Measurements from ENCODE around the gene SPRYD7.
A peak's percentile ranks its signal among the peaks of the same experiment; 100 is the strongest.
"Not testable (repeated sequence)": the region's sequence is repeated elsewhere in the genome, so short reads cannot be mapped to it uniquely, and the experiment has no call there.

SPRYD7 gene

DNA sequence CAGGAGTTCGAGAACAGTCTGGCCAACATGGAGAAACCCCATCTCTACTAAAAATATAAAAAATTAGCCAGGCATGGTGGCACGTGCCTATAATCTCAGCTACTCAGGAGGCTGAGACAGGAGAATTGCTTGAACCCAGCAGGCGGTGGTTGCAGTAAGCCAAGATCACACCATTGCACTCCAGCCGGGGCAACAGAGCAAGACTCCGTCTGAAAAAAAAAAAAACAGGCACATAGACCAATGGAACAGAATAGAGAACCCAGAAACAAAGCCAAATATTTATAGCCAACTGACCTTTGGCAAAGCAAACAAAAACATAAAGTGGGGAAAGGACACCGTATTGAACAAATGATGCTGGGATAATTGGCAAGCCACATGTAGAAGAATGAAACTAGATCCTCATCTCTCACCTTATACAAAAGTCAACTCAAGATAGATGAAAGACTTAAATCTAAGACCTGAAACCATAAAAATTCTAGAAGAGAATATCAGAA lies 12.7 kb upstream of the SPRYD7 start:
- not testable (repeated sequence) for H3K9me3 Mint-ChIP-seq; H3K36me3 Mint-ChIP-seq (ENCODE audit: low read depth); H3K4me1 Mint-ChIP-seq (ENCODE audit: low read depth); H3K27ac Mint-ChIP-seq; H3K4me3 Mint-ChIP-seq; H3K27me3 Mint-ChIP-seq

DNA sequence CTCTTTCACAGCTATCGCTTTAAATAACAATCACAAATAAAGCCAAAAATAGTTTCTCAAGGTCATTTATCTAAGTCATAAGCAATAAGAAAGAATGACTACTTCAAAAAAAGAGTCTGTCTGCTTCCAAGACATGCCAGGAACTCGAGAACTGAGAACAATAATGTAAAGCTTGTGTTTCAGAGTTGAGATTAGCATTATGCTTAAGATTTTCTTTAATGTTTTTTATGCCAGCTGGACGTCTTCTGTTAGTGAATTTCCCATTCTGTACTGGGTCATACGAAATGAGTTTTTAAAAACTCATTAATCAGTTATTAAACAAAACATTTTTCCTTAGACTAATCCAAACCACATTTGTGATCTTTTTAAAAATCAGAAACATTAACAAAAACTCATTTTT lies 3.2 kb upstream of the SPRYD7 start:
- Mint-ChIP-seq H3K27ac (no peak overlapping the region), H3K4me1 (ENCODE audit: low read depth) (peaks cover 21% of the 10 kb centered on the region), H3K36me3 (ENCODE audit: low read depth) (no peaks in the 10 kb centered on the region), H3K27me3 (no peaks in the 10 kb centered on the region), H3K4me3 (no peak overlapping the region), H3K9me3 (no peaks in the 10 kb centered on the region)

GRCh38 chr13:49938921-49939320 lies 2.8 kb upstream of the SPRYD7 start:
- Mint-ChIP-seq H3K4me1 (ENCODE audit: low read depth) (peaks cover 21% of the 10 kb centered on the region), H3K4me3 (no peak overlapping the region), H3K36me3 (ENCODE audit: low read depth) (no peaks in the 10 kb centered on the region), H3K27ac (no peak overlapping the region), H3K9me3 (no peaks in the 10 kb centered on the region), H3K27me3 (no peaks in the 10 kb centered on the region)

- Mint-ChIP-seq H3K27me3 (no peaks in the 10 kb centered on the region), H3K4me3 (peak overlapping the region; percentile 20), H3K4me1 (ENCODE audit: low read depth) (peaks cover 21% of the 10 kb centered on the region), H3K27ac (no peak overlapping the region), H3K36me3 (ENCODE audit: low read depth) (no peaks in the 10 kb centered on the region), H3K9me3 (no peaks in the 10 kb centered on the region)
Measured at GRCh38 chr13:49938314-49938713, 2.2 kb upstream of the SPRYD7 start.

- H3K27ac Mint-ChIP-seq, result no peak overlapping the region
- H3K9me3 Mint-ChIP-seq, result no peaks in the 10 kb centered on the region
- no peaks in the 10 kb centered on the region for H3K27me3 Mint-ChIP-seq
- H3K4me3 Mint-ChIP-seq, result peak overlapping the region; percentile 88
- H3K36me3 Mint-ChIP-seq (ENCODE audit: low read depth), result no peaks in the 10 kb centered on the region
- peaks cover 21% of the 10 kb centered on the region for H3K4me1 Mint-ChIP-seq (ENCODE audit: low read depth)
Measured at GRCh38 chr13:49936968-49937273, 781 bp upstream of the SPRYD7 start.

- Mint-ChIP-seq H3K4me1 (ENCODE audit: low read depth) (peaks cover 21% of the 10 kb centered on the region), H3K27me3 (no peaks in the 10 kb centered on the region), H3K36me3 (ENCODE audit: low read depth) (no peaks in the 10 kb centered on the region), H3K4me3 (peak overlapping the region; percentile 88), H3K27ac (peak overlapping the region; percentile 74), H3K9me3 (no peaks in the 10 kb centered on the region)
Measured at GRCh38 chr13:49935171-49936074, 717 bp downstream of the SPRYD7 start.

DNA sequence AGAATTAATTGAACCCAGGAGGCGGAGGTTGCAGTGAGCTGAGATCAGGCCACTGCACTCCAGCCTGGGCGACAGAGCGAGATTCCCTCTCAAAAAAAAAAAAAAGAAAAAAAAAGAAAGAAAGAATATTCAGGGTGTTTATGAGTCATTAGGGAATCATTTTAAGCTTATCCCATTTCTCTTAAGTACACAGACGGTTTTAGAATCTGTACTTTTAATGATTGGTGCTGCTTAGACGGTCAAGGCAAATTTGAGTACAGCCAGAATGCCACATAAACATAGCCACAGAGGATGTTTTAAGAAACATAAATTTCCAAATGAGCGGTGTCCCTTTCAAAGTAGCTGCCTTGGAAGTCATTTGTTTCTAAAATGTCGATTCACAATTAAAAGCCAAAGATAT lies 2.6 kb downstream of the SPRYD7 start:
- Mint-ChIP-seq H3K4me1 (ENCODE audit: low read depth) (peaks cover 21% of the 10 kb centered on the region), H3K27ac (no peak overlapping the region), H3K27me3 (no peaks in the 10 kb centered on the region), H3K4me3 (no peak overlapping the region), H3K9me3 (no peaks in the 10 kb centered on the region), H3K36me3 (ENCODE audit: low read depth) (peaks cover 2% of the 10 kb centered on the region)

GRCh38 chr13:49932868-49933267 lies 3.3 kb downstream of the SPRYD7 start:
- Mint-ChIP-seq H3K27ac (no peak overlapping the region), H3K4me1 (ENCODE audit: low read depth) (peaks cover 21% of the 10 kb centered on the region), H3K4me3 (no peak overlapping the region)

GRCh38 chr13:49932066-49932465 lies 4.1 kb downstream of the SPRYD7 start:
- no peaks in the 10 kb centered on the region for H3K9me3 Mint-ChIP-seq
- H3K4me1 Mint-ChIP-seq (ENCODE audit: low read depth), result peaks cover 19% of the 10 kb centered on the region
- H3K27ac Mint-ChIP-seq, result no peak overlapping the region
- H3K4me3 Mint-ChIP-seq, result no peak overlapping the region
- no peaks in the 10 kb centered on the region for H3K27me3 Mint-ChIP-seq
- peaks cover 4% of the 10 kb centered on the region for H3K36me3 Mint-ChIP-seq (ENCODE audit: low read depth)

More at GRCh38 chr13:49932868-49933267, 3.3 kb downstream of the SPRYD7 start:
- no peaks in the 10 kb centered on the region for H3K9me3 Mint-ChIP-seq
- H3K27me3 Mint-ChIP-seq, result no peaks in the 10 kb centered on the region
- peaks cover 4% of the 10 kb centered on the region for H3K36me3 Mint-ChIP-seq (ENCODE audit: low read depth)

DNA sequence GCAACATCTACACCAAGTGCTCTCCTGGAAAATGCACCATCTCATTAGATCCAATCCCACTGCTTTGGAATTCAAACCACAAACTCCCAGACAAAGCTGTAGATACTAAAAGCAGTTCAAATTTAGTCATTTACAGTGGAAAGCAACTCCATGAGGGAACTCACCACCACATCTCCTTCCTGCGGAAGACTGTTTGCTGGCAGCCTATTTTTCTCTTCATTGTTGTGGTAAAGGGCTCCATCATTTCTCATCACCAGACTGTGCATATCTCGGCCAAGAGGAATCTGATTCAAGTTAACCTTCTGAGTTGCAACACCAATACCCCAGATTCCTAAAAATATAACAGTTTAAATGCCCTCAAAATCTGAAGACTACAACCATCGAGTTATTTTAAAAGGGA lies 8.4 kb downstream of the SPRYD7 start:
- H3K4me3 Mint-ChIP-seq, result no peak overlapping the region
- no peak overlapping the region for H3K27ac Mint-ChIP-seq
- H3K9me3 Mint-ChIP-seq, result no peaks in the 10 kb centered on the region
- H3K27me3 Mint-ChIP-seq, result no peaks in the 10 kb centered on the region
- H3K36me3 Mint-ChIP-seq (ENCODE audit: low read depth), result peaks cover 15% of the 10 kb centered on the region
- H3K4me1 Mint-ChIP-seq (ENCODE audit: low read depth), result no peaks in the 10 kb centered on the region

GRCh38 chr13:49925881-49926418 lies 10.2 kb downstream of the SPRYD7 start:
- Mint-ChIP-seq H3K4me1 (ENCODE audit: low read depth) (no peaks in the 10 kb centered on the region), H3K27ac (no peak overlapping the region)

DNA sequence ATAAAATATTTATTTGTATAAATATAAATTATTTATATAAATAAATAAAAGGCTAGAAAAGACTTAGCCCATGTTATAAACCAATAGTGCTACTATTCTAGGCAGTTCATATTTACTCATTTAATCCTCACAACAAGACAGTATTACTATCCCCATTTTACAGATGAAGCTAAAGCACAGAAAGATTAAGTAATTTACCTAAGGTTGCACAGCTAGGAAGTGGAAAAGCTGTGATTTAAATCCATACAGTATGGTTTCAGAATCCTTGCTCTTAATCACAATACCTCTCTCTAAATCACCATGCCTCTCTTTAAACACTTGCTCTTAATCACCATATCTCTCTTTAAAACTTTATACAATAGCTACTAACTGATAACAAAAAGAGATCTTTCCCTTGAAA lies 13.8 kb downstream of the SPRYD7 start:
- no peak overlapping the region for H3K27ac Mint-ChIP-seq
- H3K4me3 Mint-ChIP-seq, result no peak overlapping the region
- peaks cover 25% of the 10 kb centered on the region for H3K36me3 Mint-ChIP-seq (ENCODE audit: low read depth)
- no peaks in the 10 kb centered on the region for H3K4me1 Mint-ChIP-seq (ENCODE audit: low read depth)
- H3K27me3 Mint-ChIP-seq, result no peaks in the 10 kb centered on the region
- H3K9me3 Mint-ChIP-seq, result peaks cover 6% of the 10 kb centered on the region

More at GRCh38 chr13:49925881-49926418, 10.2 kb downstream of the SPRYD7 start:
- peaks cover 22% of the 10 kb centered on the region for H3K36me3 Mint-ChIP-seq (ENCODE audit: low read depth)
- peaks cover 6% of the 10 kb centered on the region for H3K9me3 Mint-ChIP-seq
- H3K27me3 Mint-ChIP-seq, result no peaks in the 10 kb centered on the region
- no peak overlapping the region for H3K4me3 Mint-ChIP-seq

DNA sequence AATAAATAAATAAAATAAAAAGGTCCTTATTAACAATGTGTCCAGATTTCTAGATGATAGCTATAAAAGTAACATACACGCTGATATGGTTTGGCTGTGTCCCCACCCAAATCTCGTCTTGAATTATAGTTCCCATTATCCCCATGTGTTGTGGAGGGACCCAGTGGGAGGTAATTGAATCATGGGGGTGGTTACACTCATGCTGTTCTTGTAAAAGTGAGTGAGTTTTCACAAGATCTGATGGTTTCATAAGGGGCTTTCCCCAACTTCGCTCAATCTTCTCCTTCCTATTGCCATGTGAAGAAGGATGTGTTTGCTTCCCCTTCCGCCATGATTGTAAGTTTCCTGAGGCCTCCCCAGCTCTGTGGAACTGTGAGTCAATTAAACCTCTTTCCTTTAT lies 15.2 kb downstream of the SPRYD7 start:
- not testable (repeated sequence) for H3K27me3 Mint-ChIP-seq; H3K27ac Mint-ChIP-seq; H3K4me3 Mint-ChIP-seq; H3K9me3 Mint-ChIP-seq; H3K4me1 Mint-ChIP-seq (ENCODE audit: low read depth)
- H3K36me3 Mint-ChIP-seq (ENCODE audit: low read depth), result peaks cover 30% of the 10 kb centered on the region

DNA sequence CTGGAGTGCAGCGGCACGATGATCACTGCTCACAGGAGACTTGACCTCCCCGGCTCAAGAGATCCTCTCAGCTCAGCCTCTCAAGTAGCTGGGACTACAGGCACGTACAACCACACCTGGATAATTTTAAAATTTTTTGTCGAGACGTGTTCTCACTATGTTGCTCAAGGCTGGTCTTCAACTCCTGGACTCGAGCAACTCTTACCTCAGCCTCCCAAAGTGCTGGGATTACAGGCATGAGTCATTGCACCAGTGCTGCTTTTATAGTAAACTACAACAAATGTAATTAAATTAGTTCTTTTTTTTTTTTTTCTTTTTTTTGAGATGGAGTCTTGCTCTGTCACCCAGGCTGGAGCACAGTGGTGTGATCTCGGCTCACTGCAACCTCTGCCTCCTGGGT lies 18.0 kb downstream of the SPRYD7 start:
- H3K27me3 Mint-ChIP-seq; H3K4me1 Mint-ChIP-seq (ENCODE audit: low read depth); H3K9me3 Mint-ChIP-seq; H3K27ac Mint-ChIP-seq; H3K4me3 Mint-ChIP-seq: not testable (repeated sequence)
- H3K36me3 Mint-ChIP-seq (ENCODE audit: low read depth), result peaks cover 33% of the 10 kb centered on the region

DNA sequence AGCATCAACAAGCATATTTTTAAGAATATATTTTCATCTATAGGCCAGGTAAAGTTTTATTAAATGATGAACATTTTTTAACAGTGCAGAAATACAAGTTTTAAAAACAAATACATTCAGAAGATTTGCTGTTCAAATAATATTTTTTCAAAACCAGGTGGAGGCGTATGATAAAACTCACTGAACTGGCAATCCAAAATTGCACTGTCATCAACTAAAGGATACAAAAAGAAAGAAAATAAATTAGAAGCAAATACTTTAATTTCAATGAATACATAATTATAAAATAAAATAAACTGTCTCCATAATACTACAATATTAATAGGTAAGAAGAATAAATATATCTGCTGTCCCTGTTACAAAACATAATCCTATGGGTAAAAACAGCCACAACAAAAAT lies 21.2 kb downstream of the SPRYD7 start:
- Mint-ChIP-seq H3K36me3 (ENCODE audit: low read depth) (peaks cover 24% of the 10 kb centered on the region), H3K4me3 (no peak overlapping the region)

DNA sequence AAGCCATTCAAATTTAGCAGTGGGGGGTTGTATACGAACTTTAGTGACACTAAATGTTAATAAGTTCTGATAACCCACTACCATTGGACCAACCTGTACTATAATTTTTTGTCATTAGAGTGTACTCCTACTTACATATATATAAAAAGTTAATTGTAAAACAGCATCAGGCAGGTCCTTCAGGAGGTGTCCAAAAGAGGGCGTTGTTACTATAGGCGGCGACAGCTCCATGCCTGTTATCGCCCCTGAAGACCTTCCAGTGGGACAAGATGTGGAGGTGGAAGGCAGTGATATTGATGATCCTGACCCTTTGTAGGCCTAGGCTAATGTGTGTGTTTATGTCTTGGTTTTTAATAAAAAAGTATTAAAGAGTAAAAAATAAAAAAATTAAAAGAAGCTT lies 27.5 kb downstream of the SPRYD7 start:
- Mint-ChIP-seq H3K4me3 (no peak overlapping the region), H3K9me3 (no peaks in the 10 kb centered on the region), H3K4me1 (ENCODE audit: low read depth) (no peaks in the 10 kb centered on the region), H3K27ac (no peak overlapping the region), H3K27me3 (no peaks in the 10 kb centered on the region), H3K36me3 (ENCODE audit: low read depth) (peaks cover under 1% of the 10 kb centered on the region)

More for the DNA sequence above, 21.2 kb downstream of the SPRYD7 start:
- no peaks in the 10 kb centered on the region for H3K4me1 Mint-ChIP-seq (ENCODE audit: low read depth)
- H3K27me3 Mint-ChIP-seq, result no peaks in the 10 kb centered on the region
- no peaks in the 10 kb centered on the region for H3K9me3 Mint-ChIP-seq
- no peak overlapping the region for H3K27ac Mint-ChIP-seq
